K562 (cell line): ENCODE data around the gene COL25A1. TPM values are rescaled to one million over a fixed set of nuclear protein-coding genes. Genes with fewer than 3 reads are reported as not detected.

ENCODE experiments used
- ATAC-seq: fragments of 200-7000 bp; cut with Tn5 transposase; 3 replicates; pipeline ENCODE4 v1.9.1; 2020; ENCODE audit warnings: moderate library complexity
- BruUV-seq: library from RNA; stranded (reverse); fragments of 400-500 nt; replicated peaks from 2 replicates; lab custom pipeline; 2021; lab: Mats Ljungman, UMichigan
- CTCF ChIA-PET: fragments of 300-600 bp; formaldehyde crosslinking; extraction: SDS; loops from one replicate; lab custom pipeline; 2021; ENCODE audit warnings: low intra/inter-chr PET ratio; lab: Yijun Ruan, JAX
- POLR2A ChIA-PET: fragments of 300-600, 350-650 bp; sonication (Branson Sonifier 250); formaldehyde crosslinking; extraction: SDS; loops from one replicate; lab custom pipeline; 2021; ENCODE audit warnings: antibody characterized with exemption, inconsistent platforms; lab: Yijun Ruan, JAX
- DNase-seq, 4 experiments: peaks; one replicate each; pipeline versions ENCODE4 v3.0.0 to v3.0.0-alpha.2; 2011 to 2018; ENCODE audit warnings: low spot score in 3 of 4, mixed read lengths in 3 of 4; ENCODE audit errors: extremely low read depth in 1 of 4
- FAIRE-seq: peaks from 2 replicates; lab custom pipeline; 2011; peaks lifted over from hg19 to GRCh38; lab: Jason Lieb, UNC
- H2AFZ ChIP-seq: 2 replicates; pipeline ENCODE4 v1.6.0; 2011; ENCODE audit warnings: low read depth, low read length, control low read depth, inconsistent platforms
- H3K27ac ChIP-seq: fragments of 200-600 bp; 3 replicates; pipeline ENCODE4 v1.8.0; 2011; ENCODE audit warnings: low read depth, mild to moderate bottlenecking, control low read depth, inconsistent platforms, low read length, moderate library complexity, mixed read lengths; ENCODE audit errors: extremely low read depth
- H3K27me3 ChIP-seq, 2 experiments: fragments of 300-600 bp in 1 of 2; 2 replicates in 1 of 2; 3 replicates in 1 of 2; pipeline versions ENCODE4 v1.6.0 to v1.8.0; 2011; ENCODE audit warnings: inconsistent platforms in 2 of 2, low read length in 2 of 2, mild to moderate bottlenecking in 1 of 2, mixed read lengths in 1 of 2, moderate library complexity in 1 of 2; ENCODE audit not compliant: control insufficient read depth in 2 of 2, insufficient read depth in 2 of 2
- H3K36me3 ChIP-seq: fragments of 300-600 bp; 3 replicates; pipeline ENCODE4 v1.8.0; 2011; ENCODE audit warnings: mild to moderate bottlenecking, low read length, inconsistent platforms; ENCODE audit not compliant: control insufficient read depth, insufficient read depth
- H3K4me1 ChIP-seq, 2 experiments: fragments of 200-600 bp in 1 of 2; replicated peaks in 1 of 2; 2 replicates in 1 of 2; 3 replicates in 1 of 2; pipeline versions ENCODE4 v1.5.1 to v1.8.0; 2011; ENCODE audit warnings: inconsistent platforms in 2 of 2, low read length in 2 of 2, mild to moderate bottlenecking in 1 of 2, mixed read lengths in 1 of 2, moderate library complexity in 1 of 2; ENCODE audit not compliant: control insufficient read depth in 2 of 2, insufficient read depth in 2 of 2
- H3K4me2 ChIP-seq: 2 replicates; pipeline ENCODE4 v1.6.1; 2011; ENCODE audit warnings: low read length, control low read depth, inconsistent platforms, mixed read lengths; ENCODE audit not compliant: insufficient read depth
- H3K4me3 ChIP-seq: fragments of 200-600 bp; sonication (generic), shearing (Covaris generic); 2 replicates; pipeline ENCODE4 v1.5.1; 2016; ENCODE audit warnings: control low read depth, inconsistent platforms
- H3K79me2 ChIP-seq: fragments of 200-600 bp; 3 replicates; pipeline ENCODE4 v1.8.0; 2011; ENCODE audit warnings: low read length, inconsistent platforms; ENCODE audit not compliant: control insufficient read depth, insufficient read depth
- H3K9ac ChIP-seq, 2 experiments: 2 replicates each; pipeline versions ENCODE4 v1.6.0 to v1.6.1; 2011; ENCODE audit warnings: low read depth in 2 of 2, low read length in 2 of 2, control low read depth in 1 of 2, inconsistent platforms in 1 of 2, mild to moderate bottlenecking in 1 of 2, mixed read lengths in 1 of 2; ENCODE audit not compliant: insufficient read depth in 1 of 2
- H3K9me1 ChIP-seq: one replicate; pipeline ENCODE4 v1.6.0; 2011; ENCODE audit warnings: inconsistent platforms, mild to moderate bottlenecking, low read length, moderate library complexity; ENCODE audit not compliant: control insufficient read depth, insufficient read depth
- H3K9me3 ChIP-seq: replicated peaks from 2 replicates; pipeline ENCODE4 v1.5.1; 2011; ENCODE audit warnings: low read depth, low read length, inconsistent platforms; ENCODE audit not compliant: control insufficient read depth, insufficient read depth
- H4K20me1 ChIP-seq: replicated peaks from 2 replicates; pipeline ENCODE4 v1.6.1; 2011; ENCODE audit warnings: low read length, inconsistent platforms, mixed read lengths; ENCODE audit not compliant: control insufficient read depth, insufficient read depth
- C11orf30 ChIP-seq: fragments of 450-650 bp; IDR thresholded peaks from 2 replicates; pipeline ENCODE4 v1.6.1; 2016; ENCODE audit warnings: low read depth, mild to moderate bottlenecking
- GTF2F1 ChIP-seq: IDR thresholded peaks from 2 replicates; pipeline ENCODE4 v1.6.1; 2011; ENCODE audit warnings: low read depth, low read length, improper control_type of control experiment
- MYBL2 ChIP-seq, 2 experiments: fragments of 450-650 bp in 1 of 2; sonication (generic) in 1 of 2; formaldehyde crosslinking in 1 of 2; IDR thresholded peaks; 2 replicates each; pipeline versions ENCODE4 v1.6.1 to v1.8.1; 2017 to 2022; ENCODE audit warnings: borderline replicate concordance in 1 of 2, inconsistent platforms in 1 of 2, low read depth in 1 of 2, mild to moderate bottlenecking in 1 of 2, missing genetic modification reagents in 1 of 2, moderate library complexity in 1 of 2
- PHTF2 ChIP-seq: fragments of 250-450 bp; sonication (Bioruptor Pico); IDR thresholded peaks from 2 replicates; pipeline ENCODE4 v1.5.0; 2021; ENCODE audit warnings: mild to moderate bottlenecking
- WGBS: fragments of 100-300 bp; shearing (Covaris generic); methylation state at CpG from one replicate; pipeline ENCODE4 v1.1.6; 2016; ENCODE audit warnings: low coverage, mixed read lengths; ENCODE audit not compliant: insufficient coverage; ENCODE audit errors: missing lambda C conversion rate; 5-methylcytosine and 5-hydroxymethylcytosine counted together
- in situ Hi-C: fragments of 300-500 bp; cut with MboI; formaldehyde crosslinking; loops from 4 replicates; pipeline ENCODE4 v1.15.0; 2018; ENCODE audit warnings: inconsistent platforms, mixed read lengths
- intact Hi-C: fragments of 100-400 bp; cut with micrococcal nuclease; formaldehyde crosslinking; loops from 2 replicates; pipeline ENCODE4 v1.14.2; 2022
- polyA plus RNA-seq, 8 experiments: library from polyadenylated mRNA; depleted of rRNA in 4 of 8; stranded (reverse) in 5 of 8; unstranded in 3 of 8; fragments of >200 nt; fragmentation: Nextera tagmentation in 2 of 8; fragmentation: Illumina TruSeq in 1 of 8; extraction: Ambion mirVana in 2 of 8; extraction: Trizol in 1 of 8; gene quantifications; 2 replicates each; pipeline versions ENCODE4 v1.2.1 to v1.2.3, GENCODE V29; 2011 to 2014; ENCODE audit warnings: inconsistent platforms in 1 of 8, missing spikeins in 1 of 8
- total RNA-seq, 7 experiments: library from RNA; depleted of rRNA in 6 of 7; stranded (reverse); fragments of >200 nt in 6 of 7; fragmentation: Illumina TruSeq in 2 of 7; extraction: Trizol in 2 of 7; gene quantifications; 2 replicates each; pipeline versions ENCODE4 v1.2.1 to v1.2.3, GENCODE V29; 2011 to 2021; ENCODE audit warnings: low replicate concordance in 1 of 7

The COL25A1 gene
- total and polyA plus RNA-seq, 9 of the 15 experiments (the other 6 are each of a cell fraction or from before 2014, with no cell fraction given): 0.03 to 0.62 (median 0.27) TPM

GRCh38 chr4:109243871-109244270, 58.6 kb downstream of the COL25A1 start:
- peak overlapping the region; percentile 57; the same call in 1 of the 2 replicates for H2AFZ ChIP-seq
- 24% methylated on average over 3 of the region's 3 CpGs for WGBS
- no peak overlapping the region for H3K4me2 ChIP-seq
- BruUV-seq: no TSS peak
- no peaks in the 10 kb centered on the region for H3K27me3 ChIP-seq
- ATAC-seq (no peak), DNase-seq (no peak), FAIRE-seq (no peak)
- ChIA-PET CTCF (interaction anchor here (0.6 kb wide), 1 partner anchor 109 kb away, joined by 3 read pairs; no protein-coding TSS in a partner anchor), POLR2A (no interaction called here)
- no peak overlapping the region for H3K9ac ChIP-seq
- H3K9me1 ChIP-seq: no peaks in the 10 kb centered on the region
- in situ Hi-C loops: no loop called here
- H3K27ac ChIP-seq: no peak overlapping the region
- H3K79me2 ChIP-seq: no peaks in the 10 kb centered on the region
- H3K4me3 ChIP-seq: no peak overlapping the region
- H3K4me1 ChIP-seq: no peaks in the 10 kb centered on the region
- H3K36me3 ChIP-seq: no peaks in the 10 kb centered on the region
- no peaks in the 10 kb centered on the region for H3K9me3 ChIP-seq
- intact Hi-C loops: no loop called here
- H4K20me1 ChIP-seq: no peaks in the 10 kb centered on the region
- no peak for TF ChIP-seq C11orf30
- TF ChIP-seq MYBL2 (IDR thresholded peaks at IDR 0.05; ENCODE audit: low read depth): no peak
- TF ChIP-seq MYBL2 (CRISPR knock-in tag; IDR thresholded peaks at IDR 0.05; ENCODE audit: borderline replicate concordance): no peak
- no peak for TF ChIP-seq PHTF2 (CRISPR knock-in tag)

- no peak for ATAC-seq
- H3K4me3 ChIP-seq: no peak overlapping the region
- no peaks in the 10 kb centered on the region for H3K9me1 ChIP-seq
- TF ChIP-seq GTF2F1: no peak
- intact Hi-C loops: no loop called here
- no TSS peak for BruUV-seq
- no peak overlapping the region for H3K4me2 ChIP-seq
- WGBS: 44% methylated on average over 2 of the region's 2 CpGs
- H2AFZ ChIP-seq: 0 out of 2 replicates have a peak overlapping the region, but pooled peaks have one; percentile 62
- H4K20me1 ChIP-seq: no peaks in the 10 kb centered on the region
- FAIRE-seq: no peak
- in situ Hi-C loops: no loop called here
- H3K27me3 ChIP-seq: no peaks in the 10 kb centered on the region
- H3K36me3 ChIP-seq: no peaks in the 10 kb centered on the region
- no peak overlapping the region for H3K9ac ChIP-seq
- no peaks in the 10 kb centered on the region for H3K4me1 ChIP-seq
- CTCF ChIA-PET: no interaction called here
- no peaks in the 10 kb centered on the region; the same call in 1 of the 2 replicates for H3K9me3 ChIP-seq
- H3K27ac ChIP-seq: no peak overlapping the region
- no peaks in the 10 kb centered on the region for H3K79me2 ChIP-seq
- no peak for DNase-seq
- POLR2A ChIA-PET: no interaction called here
These were observed 63.7 kb downstream of the COL25A1 start for GRCh38 chr4:109238746-109239145.
